ENCODE results near the gene NKRF.

- no peak for TF ChIP-seq CTCF (conservative IDR thresholded peaks at IDR 0.05; ENCODE audit: low read length)
- TF ChIP-seq EZH2phosphoT487 (IDR thresholded peaks at IDR 0.05; ENCODE audit: borderline replicate concordance): no peak
Observed at GRCh38 chrX:119541188-119541587, 65.0 kb downstream of the NKRF start.
